GM10266 (cell line): Measurements from ENCODE around the gene PEX10.

Source experiments
- DNase-seq: peaks from one replicate; pipeline ENCODE4 v3.0.0; 2012; ENCODE audit errors: extremely low spot score
- TF ChIP-seq, protein P1 (sequence below): IDR thresholded peaks from 2 replicates; pipeline ENCODE4 v1.5.1; 2012; ENCODE audit warnings: mild to moderate bottlenecking, low read depth; ENCODE audit not compliant: control insufficient read depth, insufficient read depth; ENCODE audit errors: missing control alignments

PEX10 gene

DNA sequence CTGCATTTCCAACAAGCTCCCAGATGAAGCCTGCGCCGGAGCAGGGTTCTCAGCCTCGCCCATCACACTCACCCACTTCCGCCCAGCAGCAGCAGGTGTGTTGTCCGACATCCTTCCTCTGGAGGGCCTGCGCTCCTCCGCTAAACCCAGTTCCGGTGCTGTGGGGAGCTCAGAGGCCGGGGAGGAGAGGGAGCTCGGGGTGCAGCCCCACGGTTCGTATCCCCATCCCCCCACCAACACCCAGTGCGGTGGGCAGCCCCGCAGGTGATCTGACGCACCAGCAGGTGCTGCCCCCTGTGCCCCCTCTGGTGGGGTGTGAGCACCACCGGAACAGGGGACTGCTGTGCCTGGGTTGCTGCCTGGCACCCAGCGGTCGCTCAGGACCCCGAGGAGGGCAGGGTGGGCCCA lies 3.4 kb upstream of the PEX10 start:
- TF ChIP-seq, protein P1, sequence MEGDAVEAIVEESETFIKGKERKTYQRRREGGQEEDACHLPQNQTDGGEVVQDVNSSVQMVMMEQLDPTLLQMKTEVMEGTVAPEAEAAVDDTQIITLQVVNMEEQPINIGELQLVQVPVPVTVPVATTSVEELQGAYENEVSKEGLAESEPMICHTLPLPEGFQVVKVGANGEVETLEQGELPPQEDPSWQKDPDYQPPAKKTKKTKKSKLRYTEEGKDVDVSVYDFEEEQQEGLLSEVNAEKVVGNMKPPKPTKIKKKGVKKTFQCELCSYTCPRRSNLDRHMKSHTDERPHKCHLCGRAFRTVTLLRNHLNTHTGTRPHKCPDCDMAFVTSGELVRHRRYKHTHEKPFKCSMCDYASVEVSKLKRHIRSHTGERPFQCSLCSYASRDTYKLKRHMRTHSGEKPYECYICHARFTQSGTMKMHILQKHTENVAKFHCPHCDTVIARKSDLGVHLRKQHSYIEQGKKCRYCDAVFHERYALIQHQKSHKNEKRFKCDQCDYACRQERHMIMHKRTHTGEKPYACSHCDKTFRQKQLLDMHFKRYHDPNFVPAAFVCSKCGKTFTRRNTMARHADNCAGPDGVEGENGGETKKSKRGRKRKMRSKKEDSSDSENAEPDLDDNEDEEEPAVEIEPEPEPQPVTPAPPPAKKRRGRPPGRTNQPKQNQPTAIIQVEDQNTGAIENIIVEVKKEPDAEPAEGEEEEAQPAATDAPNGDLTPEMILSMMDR, result peak; percentile 33
- DNase-seq, result peak; percentile 74

DNA sequence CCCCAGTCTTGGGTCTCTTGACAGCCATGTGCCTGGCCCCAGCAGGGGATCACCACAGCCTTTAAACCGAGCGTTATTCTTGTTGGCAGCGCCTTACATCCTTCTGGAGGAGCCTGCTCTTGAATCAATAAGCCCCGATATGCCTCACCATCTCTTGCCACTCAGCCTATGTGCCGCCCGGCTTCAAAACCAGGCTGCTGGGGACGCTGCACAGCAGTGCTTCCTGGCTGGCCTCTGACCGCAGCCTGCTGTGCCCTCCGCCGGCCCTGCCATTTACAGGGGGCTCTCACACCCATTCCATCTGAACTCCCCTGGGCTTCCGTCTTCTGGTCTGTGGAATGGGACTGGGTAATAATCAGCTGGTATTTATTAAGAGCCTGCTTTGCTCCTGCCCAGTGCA lies 3.0 kb upstream of the PEX10 start:
- DNase-seq, result no peak
- TF ChIP-seq, protein P1, result no peak

DNA sequence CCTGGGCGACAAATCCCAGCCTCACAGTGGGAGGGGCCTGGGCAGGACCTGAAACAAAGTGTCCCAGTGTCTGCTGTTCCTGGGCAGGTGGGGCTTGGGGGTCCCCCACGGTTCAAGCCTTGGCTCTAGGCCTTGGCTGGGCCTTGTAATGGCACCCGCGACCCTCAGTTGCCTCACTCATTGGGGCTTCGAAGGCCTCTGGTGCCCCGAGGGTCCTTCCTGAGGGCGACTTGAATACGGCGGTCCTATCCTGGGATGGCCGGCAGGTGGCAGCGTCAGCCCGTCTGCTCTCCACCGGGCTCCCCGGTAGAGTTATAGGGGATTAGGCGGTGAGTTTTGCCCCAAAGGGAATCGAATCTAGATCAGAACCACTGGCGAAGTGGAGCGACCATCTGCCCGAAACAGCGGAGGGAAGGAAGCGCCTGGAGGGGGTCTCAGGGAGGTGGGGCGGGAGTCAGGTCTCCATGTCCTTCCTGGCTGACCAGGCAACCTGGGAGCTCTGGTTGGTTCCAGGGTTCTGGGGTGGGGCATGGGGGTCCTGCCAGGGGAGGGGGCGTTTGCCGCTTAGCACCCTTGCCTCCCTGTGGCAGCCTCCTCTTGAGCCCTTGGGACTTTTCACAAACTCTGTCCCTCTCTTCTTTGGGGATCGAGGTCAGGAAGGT lies 2.1 kb upstream of the PEX10 start:
- TF ChIP-seq, protein P1, result peak; percentile 88
- DNase-seq, result peak; percentile 88

DNA sequence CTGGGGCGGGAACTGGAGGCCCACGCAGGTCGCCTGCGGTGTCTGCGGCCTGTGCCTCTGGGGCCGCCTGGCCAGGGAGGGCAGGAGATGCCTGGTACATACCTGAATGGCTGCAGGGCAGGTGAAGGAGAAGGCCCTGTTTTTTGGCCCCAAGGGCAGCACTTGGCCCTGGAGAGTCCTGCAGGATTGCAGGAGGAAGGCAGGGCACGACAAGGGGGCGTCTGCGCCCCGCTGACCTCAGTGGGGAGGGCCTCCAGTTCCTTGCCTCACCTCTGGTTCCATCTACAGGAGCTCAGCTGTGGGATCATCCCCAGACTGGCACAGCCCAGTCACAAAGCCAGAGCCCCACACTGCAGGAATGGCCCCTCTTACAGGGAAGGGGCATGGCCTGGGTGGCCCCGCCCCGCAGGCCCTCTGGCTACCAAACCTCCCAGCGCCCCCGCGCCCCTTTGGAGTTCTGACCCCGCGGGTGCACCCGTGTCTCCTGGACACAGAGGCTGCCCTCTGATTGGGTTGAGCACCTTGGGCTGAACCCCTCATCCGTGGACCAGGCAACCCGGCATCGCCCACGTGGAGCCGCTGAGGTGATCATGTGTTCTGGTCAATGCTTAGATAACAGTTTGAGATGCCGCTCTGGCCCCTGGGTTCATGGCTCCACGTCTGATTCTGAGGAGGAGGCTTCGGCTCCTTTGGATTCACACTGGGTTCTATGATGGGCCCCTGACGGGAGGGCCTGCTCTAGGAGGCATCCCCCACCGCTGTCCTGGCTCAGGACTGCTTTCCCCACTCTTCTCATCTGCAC lies 1.3 kb upstream of the PEX10 start:
- TF ChIP-seq, protein P1, result no peak
- peak; percentile 56 for DNase-seq

DNA sequence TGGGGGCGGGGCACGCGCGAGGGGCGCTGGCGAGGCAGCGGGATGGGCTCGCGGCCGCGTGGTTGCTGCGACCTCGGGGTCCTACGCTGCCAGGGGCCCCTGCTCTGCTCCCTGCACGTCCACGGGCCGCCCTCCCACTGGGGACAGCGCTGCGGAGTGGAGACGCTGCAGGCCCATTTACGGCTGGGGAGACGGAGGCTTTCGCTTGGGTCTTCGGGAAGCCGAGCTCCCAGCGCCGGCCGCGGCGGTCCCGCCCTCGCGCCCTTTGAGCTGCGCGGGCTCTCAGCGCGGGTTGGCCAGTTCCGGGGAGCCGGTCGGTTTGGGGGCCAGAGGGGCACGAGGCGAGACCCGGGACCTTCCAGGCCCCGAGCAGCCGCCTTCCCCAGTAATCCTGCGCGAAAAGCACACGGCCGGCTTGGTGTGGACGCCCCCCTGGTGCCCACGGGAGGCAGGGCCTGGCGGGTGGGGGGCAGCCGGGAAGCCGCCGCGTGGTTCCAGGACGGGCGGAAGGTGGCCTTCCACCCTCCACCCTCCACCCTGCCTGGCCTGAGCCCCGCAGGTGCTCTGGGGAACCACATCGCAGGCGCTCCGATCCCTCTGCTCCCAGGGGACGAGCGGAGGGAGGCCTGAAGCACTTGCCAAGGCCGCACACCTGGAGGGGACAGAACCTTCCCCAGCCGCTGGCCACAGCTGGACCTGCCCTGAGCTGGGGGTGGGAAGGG lies 570 bp upstream of the PEX10 start:
- TF ChIP-seq, protein P1, result no peak
- DNase-seq, result peak; percentile 85

DNA sequence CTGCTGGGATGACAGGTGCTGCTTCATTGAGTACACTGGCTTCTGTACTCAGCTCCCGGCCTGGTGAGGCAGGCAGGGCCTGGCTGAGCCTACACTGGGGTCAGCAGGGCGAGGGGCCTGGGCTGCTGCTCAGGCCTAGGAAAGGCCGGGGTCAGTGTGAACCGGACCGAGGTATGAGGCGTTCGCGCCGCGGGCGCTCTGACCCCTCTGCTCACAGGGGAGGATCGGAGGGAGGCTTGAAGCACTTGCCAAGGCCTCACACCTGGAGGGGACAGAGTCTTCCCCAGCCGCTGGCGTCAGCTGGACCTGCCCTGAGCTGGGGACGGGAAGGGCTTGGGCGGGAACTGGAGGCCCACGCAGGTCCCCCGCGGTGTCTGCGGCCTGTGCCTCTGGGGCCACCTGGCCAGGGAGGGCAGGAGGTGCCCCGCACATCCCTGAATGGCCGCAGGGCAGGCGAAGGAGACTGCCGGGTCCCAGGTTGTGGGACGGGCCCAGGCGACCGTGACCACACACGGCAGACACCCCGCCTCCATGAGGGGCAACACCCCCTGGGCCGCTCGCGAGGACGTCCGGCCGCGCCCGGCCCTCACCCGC lies 466 bp downstream of the PEX10 start:
- no peak for DNase-seq
- TF ChIP-seq, protein P1, result no peak
